Choroid plexus epithelial cell (primary cell): ENCODE measurements around the gene CTNNA3.

Experiments used
- DNase-seq: peaks from one replicate; pipeline ENCODE4 v3.0.0-alpha.2; 2010; ENCODE audit warnings: low read depth
- H3K4me3 ChIP-seq: 2 replicates; pipeline ENCODE4 v1.5.1; 2011; ENCODE audit warnings: low read depth, mild to moderate bottlenecking, control low read depth, low read length, moderate library complexity
- CTCF ChIP-seq: conservative IDR thresholded peaks from 2 replicates; pipeline ENCODE4 v1.5.1; 2011; ENCODE audit warnings: low read depth, mild to moderate bottlenecking, control low read depth, inconsistent platforms, low read length, moderate library complexity

Gene CTNNA3

GRCh38 chr10:66980246-66980815, 715.7 kb downstream of the CTNNA3 start:
- DNase-seq, result no peak
- H3K4me3 ChIP-seq, result no peak overlapping the region
- no peak for TF ChIP-seq CTCF

DNA sequence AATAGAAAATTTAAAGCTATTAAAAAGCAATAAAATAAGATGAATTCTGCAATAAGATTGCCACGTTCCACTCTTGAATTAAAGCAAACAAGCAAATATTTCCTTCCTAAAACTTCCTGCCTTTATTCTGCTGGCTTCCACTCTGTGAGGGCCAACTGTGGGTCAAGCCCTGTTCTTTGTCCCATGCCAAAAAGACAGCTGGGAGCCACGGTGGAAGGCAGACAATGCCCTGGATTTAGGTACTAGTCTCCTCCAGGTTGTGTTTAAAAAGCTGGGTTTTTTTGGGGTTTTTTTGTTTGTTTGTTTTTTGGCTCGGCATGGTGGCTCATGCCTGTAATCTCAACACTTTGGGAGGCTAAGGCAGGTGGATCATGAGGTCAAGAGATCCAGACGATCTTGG, 731.0 kb downstream of the CTNNA3 start:
- TF ChIP-seq CTCF, result no peak
- no peak overlapping the region for H3K4me3 ChIP-seq
- no peak for DNase-seq

DNA sequence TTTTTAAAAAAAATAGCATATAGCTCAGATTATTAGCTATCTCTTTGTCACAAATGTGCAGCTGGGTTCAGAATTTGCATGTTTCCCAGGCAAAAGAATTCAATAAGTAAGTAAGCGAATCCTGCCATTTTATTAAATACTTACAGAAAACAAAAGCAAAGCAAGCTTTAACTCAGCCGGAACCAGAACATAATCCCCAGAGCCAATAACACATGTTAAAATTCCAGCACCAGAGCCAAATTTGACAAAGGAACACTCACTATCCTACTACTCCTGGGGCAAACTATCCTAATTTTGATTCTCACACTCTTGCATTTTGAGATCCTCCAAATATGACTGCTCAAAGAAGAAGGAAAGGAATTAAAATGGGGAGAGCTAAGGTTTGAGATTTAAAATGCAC, 737.5 kb downstream of the CTNNA3 start:
- TF ChIP-seq CTCF, result no peak
- no peak overlapping the region for H3K4me3 ChIP-seq
- no peak for DNase-seq

- no peak for DNase-seq
- no peak overlapping the region for H3K4me3 ChIP-seq
- TF ChIP-seq CTCF, result no peak
These were observed 744.1 kb downstream of the CTNNA3 start for GRCh38 chr10:66951896-66952295.

GRCh38 chr10:66943590-66943989, 752.4 kb downstream of the CTNNA3 start:
- DNase-seq, result no peak
- TF ChIP-seq CTCF, result no peak
- no peak overlapping the region for H3K4me3 ChIP-seq

DNA sequence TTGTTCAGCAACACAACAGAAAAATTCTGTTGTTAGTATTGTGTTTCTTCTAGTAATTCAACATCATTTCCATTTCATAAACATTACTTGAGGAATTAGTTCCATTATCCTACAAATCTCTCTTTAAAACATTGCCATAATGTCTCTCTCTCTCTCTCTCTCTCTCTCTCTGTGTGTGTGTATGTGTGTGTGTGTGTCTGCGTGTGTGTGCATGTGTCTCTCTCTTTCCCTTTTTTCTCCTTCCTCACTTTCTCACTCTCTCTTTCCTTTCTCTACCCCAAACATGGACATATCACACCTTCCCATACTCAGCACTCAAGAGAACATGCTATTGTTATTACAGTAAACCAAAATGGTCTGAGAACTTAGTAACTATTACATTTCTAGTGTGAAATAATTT, 753.6 kb downstream of the CTNNA3 start:
- no peak for TF ChIP-seq CTCF
- H3K4me3 ChIP-seq, result no peak overlapping the region
- DNase-seq, result no peak

DNA sequence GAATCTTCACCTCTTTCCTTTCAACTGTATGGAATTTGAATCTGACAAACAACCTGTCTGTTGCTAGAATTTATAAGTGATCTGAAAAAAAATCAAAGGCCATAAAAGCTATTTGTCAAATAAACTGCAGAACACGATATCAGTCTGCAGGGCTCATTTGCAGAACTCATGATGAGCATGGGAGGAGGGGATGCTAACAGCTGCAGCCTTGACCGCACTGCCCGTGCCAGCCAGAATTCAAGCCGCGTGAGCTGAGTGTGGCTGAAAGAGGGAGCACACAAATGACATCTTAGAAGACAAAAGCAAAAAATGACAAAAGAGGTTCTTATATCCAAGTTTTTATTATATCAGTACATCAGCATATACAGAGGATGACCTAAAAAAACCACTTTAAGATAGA, 754.5 kb downstream of the CTNNA3 start:
- DNase-seq, result no peak
- no peak for TF ChIP-seq CTCF
- no peak overlapping the region for H3K4me3 ChIP-seq
